Activated CD4-positive, alpha-beta T cell treated with anti-CD3 and anti-CD28 coated beads, Interleukin-2, Interleukin-4, amounts not matched to agents 100 ng/mL and 50 ng/mL, durations not matched to agents 16 hours and 8 hours (primary cell): Measurements from ENCODE around the gene C1RL.

Experiments used
- DNase-seq: peaks from one replicate; pipeline ENCODE4 v3.0.0-alpha.2; 2020; ENCODE audit warnings: low spot score

C1RL gene

GRCh38 chr12:7136676-7137075 lies 27.7 kb upstream of the C1RL start:
- DNase-seq, result no peak

GRCh38 chr12:7136071-7136470 lies 27.1 kb upstream of the C1RL start:
- DNase-seq, result no peak

- no peak for DNase-seq
Observed at GRCh38 chr12:7134396-7135166, 25.6 kb upstream of the C1RL start.

GRCh38 chr12:7131502-7131866 lies 22.5 kb upstream of the C1RL start:
- DNase-seq, result peak; percentile 55

GRCh38 chr12:7130701-7131501 lies 21.9 kb upstream of the C1RL start:
- DNase-seq, result peak; percentile 64

GRCh38 chr12:7129872-7130691 lies 21.1 kb upstream of the C1RL start, which contains the start of gene CLSTN3:
Gene CLSTN3 (plus strand): TSS chr12:7130371. CDS start chr12:7130649, 278 bp downstream.
- peak; percentile 71 for DNase-seq

- no peak for DNase-seq
Observed at GRCh38 chr12:7129287-7129871, 20.4 kb upstream of the C1RL start.

- DNase-seq, result no peak
Observed at GRCh38 chr12:7128681-7129286, 19.8 kb upstream of the C1RL start, which contains the start of gene RBP5. Gene RBP5 (minus strand): TSS chr12:7128889. CDS start chr12:7128775, 114 bp downstream.

- DNase-seq, result no peak
Observed at GRCh38 chr12:7127916-7128626, 19.1 kb upstream of the C1RL start.

- DNase-seq, result no peak
Observed at GRCh38 chr12:7125632-7126227, 16.7 kb upstream of the C1RL start.

- DNase-seq, result no peak
Observed at GRCh38 chr12:7123806-7124522, 14.9 kb upstream of the C1RL start.

GRCh38 chr12:7122811-7123769 lies 14.1 kb upstream of the C1RL start:
- no peak for DNase-seq

- DNase-seq, result no peak
Observed at GRCh38 chr12:7121324-7121723, 12.3 kb upstream of the C1RL start.

- no peak for DNase-seq
Observed at GRCh38 chr12:7120166-7120565, 11.2 kb upstream of the C1RL start.

- DNase-seq, result no peak
Observed at GRCh38 chr12:7118881-7119280, 9.9 kb upstream of the C1RL start.

- DNase-seq, result no peak
Observed at GRCh38 chr12:7117670-7118069, 8.7 kb upstream of the C1RL start.

GRCh38 chr12:7116916-7117315 lies 7.9 kb upstream of the C1RL start:
- no peak for DNase-seq

GRCh38 chr12:7116196-7116595 lies 7.2 kb upstream of the C1RL start:
- no peak for DNase-seq

- DNase-seq, result no peak
Observed at GRCh38 chr12:7114851-7115250, 5.8 kb upstream of the C1RL start.
